ENCODE measurements around the gene SKA2. TPM values are rescaled to one million over a fixed set of nuclear protein-coding genes. Genes with fewer than 3 reads are reported as not detected.

Gene SKA2
- total RNA-seq, 6 donors from 2014 or later: 10.5 to 37.0 (median 23.9) TPM

GRCh38 chr17:59124665-59125064 is 30.3 kb downstream of the SKA2 start:
- ATAC-seq (ENCODE audit: low FRiP score in 2 of 2) (no peak), DNase-seq (no peak)
- no peak for TF ChIP-seq CTCF (IDR thresholded peaks at IDR 0.05)
- no peak for TF ChIP-seq POLR2AphosphoS5 (IDR thresholded peaks at IDR 0.05)
- TF ChIP-seq EP300 (IDR thresholded peaks at IDR 0.05): no peak
- TF ChIP-seq POLR2A (IDR thresholded peaks at IDR 0.05): no peak
- no peaks in the 10 kb centered on the region for H3K9me3 ChIP-seq
- peaks cover 0 to 34% (median 3%) of the 10 kb centered on the region in 4 donors for H3K36me3 ChIP-seq
- H3K4me1 ChIP-seq: no peaks in the 10 kb centered on the region
- no peak overlapping the region for H3K27ac ChIP-seq
- WGBS, 2 donors: 96 to 97% methylated on average over 6 of the region's 6 CpGs
- H3K27me3 ChIP-seq: no peaks in the 10 kb centered on the region
- no peak overlapping the region for H3K4me3 ChIP-seq

- H3K27me3 ChIP-seq: no peaks in the 10 kb centered on the region
- H3K4me1 ChIP-seq: no peaks in the 10 kb centered on the region
- H3K27ac ChIP-seq: no peak overlapping the region
- H3K4me3 ChIP-seq: no peak overlapping the region
- ATAC-seq (ENCODE audit: low FRiP score in 2 of 2) (no peak), DNase-seq (no peak)
- TF ChIP-seq EP300 (IDR thresholded peaks at IDR 0.05): no peak
- no peak for TF ChIP-seq CTCF (IDR thresholded peaks at IDR 0.05)
- no peak for TF ChIP-seq POLR2AphosphoS5 (IDR thresholded peaks at IDR 0.05)
- no peak for TF ChIP-seq POLR2A (IDR thresholded peaks at IDR 0.05)
- 96 to 98% methylated on average over 9 of the region's 9 CpGs for WGBS, 2 donors
- no peaks in the 10 kb centered on the region for H3K9me3 ChIP-seq
- H3K36me3 ChIP-seq: peaks cover 0 to 20% (median 6%) of the 10 kb centered on the region in 4 donors
These were observed 33.0 kb downstream of the SKA2 start for GRCh38 chr17:59121901-59122480.

- no peak for TF ChIP-seq CTCF (IDR thresholded peaks at IDR 0.05)
- DNase-seq (no peak), ATAC-seq (ENCODE audit: low FRiP score in 2 of 2) (no peak)
- peaks cover 1 to 27% (median 6%) of the 10 kb centered on the region in 4 donors for H3K36me3 ChIP-seq
- H3K4me1 ChIP-seq: peaks cover 0 to 4% (median 0%) of the 10 kb centered on the region in 4 donors
- WGBS, 2 donors: 92 to 93% methylated on average over 9 of the region's 9 CpGs
- no peaks in the 10 kb centered on the region for H3K9me3 ChIP-seq
- no peak overlapping the region for H3K27ac ChIP-seq
- no peaks in the 10 kb centered on the region for H3K27me3 ChIP-seq
- H3K4me3 ChIP-seq: no peak overlapping the region
These were observed 39.5 kb downstream of the SKA2 start for GRCh38 chr17:59115474-59115873.

- Histone ChIP-seq H3K27me3 (no peaks in the 10 kb centered on the region), H3K36me3 (peaks cover 0 to 12% (median 3%) of the 10 kb centered on the region in 4 donors), H3K4me1 (peaks cover 5 to 18% (median 13%) of the 10 kb centered on the region in 4 donors), H3K27ac (peak overlapping the region in 1 of 4 donors; percentile 24), H3K9me3 (no peaks in the 10 kb centered on the region), H3K4me3 (no peak overlapping the region)
- no peak for TF ChIP-seq POLR2A (IDR thresholded peaks at IDR 0.05)
- TF ChIP-seq EP300 (IDR thresholded peaks at IDR 0.05): no peak
- TF ChIP-seq CTCF (IDR thresholded peaks at IDR 0.05): no peak
- TF ChIP-seq POLR2AphosphoS5 (IDR thresholded peaks at IDR 0.05): no peak
- 83 to 84% methylated on average over 3 of the region's 3 CpGs for WGBS, 2 donors
- no peak for ATAC-seq (ENCODE audit: low FRiP score in 2 of 2)
- no peak for DNase-seq
These were observed 43.4 kb downstream of the SKA2 start for GRCh38 chr17:59111539-59111938.

- Histone ChIP-seq H3K27me3 (no peaks in the 10 kb centered on the region), H3K27ac (no peak overlapping the region), H3K4me3 (no peak overlapping the region), H3K4me1 (peaks cover 6 to 19% (median 13%) of the 10 kb centered on the region in 4 donors), H3K36me3 (peaks cover 0 to 12% (median 3%) of the 10 kb centered on the region in 4 donors), H3K9me3 (no peaks in the 10 kb centered on the region)
- ATAC-seq (ENCODE audit: low FRiP score in 2 of 2) (no peak), DNase-seq (no peak)
- TF ChIP-seq EP300 (IDR thresholded peaks at IDR 0.05): no peak
- TF ChIP-seq POLR2AphosphoS5 (IDR thresholded peaks at IDR 0.05): no peak
- no peak for TF ChIP-seq CTCF (IDR thresholded peaks at IDR 0.05)
- TF ChIP-seq POLR2A (IDR thresholded peaks at IDR 0.05): no peak
These were observed 44.0 kb downstream of the SKA2 start for GRCh38 chr17:59110973-59111372.
